Measurements from ENCODE around the gene CYP2A6.

The CYP2A6 gene

DNA sequence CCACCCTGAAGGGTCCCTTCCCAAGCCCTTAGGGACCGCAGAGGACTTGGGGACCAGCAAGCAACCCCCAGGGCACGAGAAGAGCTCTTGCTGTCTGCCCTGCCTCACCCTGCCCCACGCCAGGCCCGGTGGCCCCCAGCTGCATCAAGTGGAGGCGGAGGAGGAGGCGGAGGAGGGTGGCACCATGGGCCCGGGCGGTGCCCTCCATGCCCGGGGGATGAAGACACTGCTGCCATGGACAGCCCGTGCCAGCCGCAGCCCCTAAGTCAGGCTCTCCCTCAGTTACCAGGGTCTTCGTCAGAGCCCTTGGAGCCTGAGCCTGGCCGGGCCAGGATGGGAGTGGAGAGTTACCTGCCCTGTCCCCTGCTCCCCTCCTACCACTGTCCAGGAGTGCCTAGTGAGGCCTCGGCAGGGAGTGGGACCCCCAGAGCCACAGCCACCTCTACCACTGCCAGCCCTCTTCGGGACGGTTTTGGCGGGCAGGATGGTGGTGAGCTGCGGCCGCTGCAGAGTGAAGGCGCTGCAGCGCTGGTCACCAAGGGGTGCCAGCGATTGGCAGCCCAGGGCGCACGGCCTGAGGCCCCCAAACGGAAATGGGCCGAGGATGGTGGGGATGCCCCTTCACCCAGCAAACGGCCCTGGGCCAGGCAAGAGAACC, 49.8 kb downstream of the CYP2A6 start:
- peak overlapping the region; percentile 92 for H3K9ac ChIP-seq (ENCODE audit: insufficient read length)
- H3K36me3 ChIP-seq (ENCODE audit: insufficient read depth, low read length): peaks cover 48% of the 10 kb centered on the region
- no peak for DNase-seq (ENCODE audit: low read depth, low spot score)
- H3K4me3 ChIP-seq: peak overlapping the region; percentile 94
- H3K9me3 ChIP-seq (ENCODE audit: low read depth, low read length): no peaks in the 10 kb centered on the region
- TF ChIP-seq FOXP2 (optimal IDR thresholded peaks at IDR 0.05; ENCODE audit: control extremely low read depth, extremely low read length, insufficient read depth): no peak
- no peak for TF ChIP-seq POLR2AphosphoS5 (IDR thresholded peaks at IDR 0.05; ENCODE audit: borderline replicate concordance, low read depth, low read length)
- TF ChIP-seq EZH2 (IDR thresholded peaks at IDR 0.05): no peak
- no peak overlapping the region for H3K27ac ChIP-seq

GRCh38 chr19:40799558-40800338, 50.5 kb downstream of the CYP2A6 start:
- TF ChIP-seq EZH2 (IDR thresholded peaks at IDR 0.05): no peak
- no peak for TF ChIP-seq FOXP2 (optimal IDR thresholded peaks at IDR 0.05; ENCODE audit: control extremely low read depth, extremely low read length, insufficient read depth)
- H3K27ac ChIP-seq: peak overlapping the region; percentile 31; the same call in 1 of the 2 replicates
- peak overlapping the region; percentile 94 for H3K4me3 ChIP-seq
- peak overlapping the region; percentile 92 for H3K9ac ChIP-seq (ENCODE audit: insufficient read length)
- DNase-seq (ENCODE audit: low read depth, low spot score): no peak
- H3K9me3 ChIP-seq (ENCODE audit: low read depth, low read length): no peaks in the 10 kb centered on the region
- peaks cover 48% of the 10 kb centered on the region for H3K36me3 ChIP-seq (ENCODE audit: insufficient read depth, low read length)

DNA sequence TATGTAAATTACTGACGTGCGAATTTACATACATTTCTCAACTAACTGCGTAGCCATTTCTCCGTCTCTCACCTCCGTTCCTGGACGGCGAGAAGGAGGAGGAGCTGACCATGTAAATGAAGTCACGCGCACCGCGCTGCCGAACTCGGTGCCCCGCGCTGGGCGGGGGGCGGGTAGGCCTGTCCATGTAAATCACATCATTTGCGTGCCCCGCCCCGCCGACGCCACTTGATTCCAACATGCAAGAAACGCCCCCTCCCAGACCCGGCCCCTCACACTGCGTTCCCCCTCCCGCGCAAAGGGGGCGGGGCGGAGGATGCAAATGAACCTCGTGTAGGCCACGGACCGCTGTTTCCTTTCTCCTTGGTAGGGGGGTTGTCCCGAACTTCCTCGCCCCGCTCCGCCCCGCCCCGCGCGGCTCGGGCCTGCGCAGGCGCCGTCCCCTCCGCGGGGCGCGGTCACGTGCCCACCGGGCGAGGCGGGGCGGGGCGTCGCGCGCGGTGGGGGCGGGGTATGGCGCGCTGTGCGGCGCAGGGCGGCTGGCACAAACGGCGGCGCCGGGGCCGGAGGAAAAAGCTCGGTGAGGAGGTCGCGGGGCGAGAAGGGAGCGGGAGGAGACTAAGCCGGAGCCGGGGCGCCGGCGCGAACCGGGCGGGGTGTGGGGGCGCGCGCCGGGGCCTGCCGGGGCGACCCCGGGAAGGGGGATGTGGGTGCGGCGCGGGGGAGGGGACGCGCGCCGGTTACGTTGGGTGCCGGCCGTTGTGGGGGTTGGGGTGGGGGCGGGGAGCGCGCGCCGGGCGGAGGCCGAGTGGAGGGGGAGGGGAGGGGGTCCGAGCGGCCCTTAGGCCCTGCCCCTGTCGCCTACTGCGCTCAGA, 51.3 kb downstream of the CYP2A6 start, which contains the start of gene EGLN2:
Gene EGLN2, plus strand, starts transcription at position 509 of the 875 bp plus-strand sequence. CDS start 1,382 bp downstream, outside the sequence.
- TF ChIP-seq POLR2AphosphoS5 (IDR thresholded peaks at IDR 0.05; ENCODE audit: borderline replicate concordance, low read depth, low read length) (peak; percentile 73), FOXP2 (optimal IDR thresholded peaks at IDR 0.05; ENCODE audit: control extremely low read depth, extremely low read length, insufficient read depth) (peak; percentile 86), EZH2 (IDR thresholded peaks at IDR 0.05) (no peak)
- peak within 1 kb of the TSS; percentile 87 for H3K27ac ChIP-seq

GRCh38 chr19:40797963-40798682, 52.1 kb downstream of the CYP2A6 start:
- Histone ChIP-seq H3K36me3 (ENCODE audit: insufficient read depth, low read length) (peaks cover 33% of the 10 kb centered on the region), H3K9me3 (ENCODE audit: low read depth, low read length) (no peaks in the 10 kb centered on the region), H3K4me3 (peak overlapping the region; percentile 91), H3K9ac (ENCODE audit: insufficient read length) (peak overlapping the region; percentile 87), H3K27ac (peak overlapping the region; percentile 87)
- TF ChIP-seq POLR2AphosphoS5 (IDR thresholded peaks at IDR 0.05; ENCODE audit: borderline replicate concordance, low read depth, low read length): no peak
- TF ChIP-seq EZH2 (IDR thresholded peaks at IDR 0.05): no peak
- no peak for TF ChIP-seq FOXP2 (optimal IDR thresholded peaks at IDR 0.05; ENCODE audit: control extremely low read depth, extremely low read length, insufficient read depth)
- DNase-seq (ENCODE audit: low read depth, low spot score): no peak

More for the DNA sequence above, 51.3 kb downstream of the CYP2A6 start, which contains the start of gene EGLN2:
- H3K9ac ChIP-seq (ENCODE audit: insufficient read length): peak within 1 kb of the TSS; percentile 92
- peaks cover 41% of the 10 kb centered on the region for H3K36me3 ChIP-seq (ENCODE audit: insufficient read depth, low read length)
- DNase-seq (ENCODE audit: low read depth, low spot score): peak; percentile 97
- peak within 1 kb of the TSS; percentile 94 for H3K4me3 ChIP-seq
- no peaks in the 10 kb centered on the region for H3K9me3 ChIP-seq (ENCODE audit: low read depth, low read length)

DNA sequence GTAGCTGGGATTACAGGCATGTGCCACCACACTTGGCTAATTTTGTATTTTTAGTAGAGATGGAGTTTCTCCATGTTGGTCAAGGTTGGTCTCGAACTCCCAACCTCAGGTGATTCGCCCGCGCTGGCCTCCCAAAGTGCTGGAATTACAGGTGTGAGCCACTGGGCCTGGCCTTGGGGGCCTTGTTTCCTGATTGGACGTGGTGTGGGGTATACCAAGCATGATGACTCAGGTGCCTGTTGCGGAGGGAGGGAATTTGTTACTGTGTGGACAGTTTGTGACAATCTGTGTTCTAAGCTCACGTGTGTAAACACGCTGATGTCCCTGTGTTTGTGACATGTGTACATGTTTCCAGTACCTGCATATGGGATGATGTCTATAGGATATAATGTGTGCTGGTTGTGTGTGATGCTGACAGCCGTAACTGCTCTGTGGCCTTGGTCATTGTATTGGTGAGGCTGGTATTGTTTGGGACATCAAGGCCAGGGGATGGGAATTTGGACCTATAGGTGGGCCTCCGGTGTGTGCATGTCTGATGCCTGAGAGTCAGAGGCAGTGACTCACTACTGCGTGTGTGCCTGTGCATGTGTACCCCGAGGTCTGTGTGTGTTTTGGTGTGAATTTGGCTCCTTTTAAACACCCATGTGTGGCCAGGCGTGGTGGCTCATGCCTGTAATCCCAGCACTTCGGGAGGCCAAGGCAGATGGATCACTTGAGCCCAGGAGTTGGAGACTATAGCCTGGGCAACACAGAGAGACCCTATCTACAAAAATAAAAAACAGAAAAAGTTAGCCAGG, 52.9 kb downstream of the CYP2A6 start:
- H3K36me3 ChIP-seq (ENCODE audit: insufficient read depth, low read length): peaks cover 26% of the 10 kb centered on the region
- H3K9ac ChIP-seq (ENCODE audit: insufficient read length): no peak overlapping the region
- no peak overlapping the region; the same call in 1 of the 2 replicates for H3K27ac ChIP-seq
- no peak for TF ChIP-seq POLR2AphosphoS5 (IDR thresholded peaks at IDR 0.05; ENCODE audit: borderline replicate concordance, low read depth, low read length)
- TF ChIP-seq FOXP2 (optimal IDR thresholded peaks at IDR 0.05; ENCODE audit: control extremely low read depth, extremely low read length, insufficient read depth): no peak
- no peak for TF ChIP-seq EZH2 (IDR thresholded peaks at IDR 0.05)
- no peaks in the 10 kb centered on the region for H3K9me3 ChIP-seq (ENCODE audit: low read depth, low read length)
- H3K4me3 ChIP-seq: no peak overlapping the region
- DNase-seq (ENCODE audit: low read depth, low spot score): no peak
